Thoracic aorta (tissue), 2 donors: Measurements from ENCODE around the gene ZNF385D. TPM values are rescaled to one million over a fixed set of nuclear protein-coding genes. Genes with fewer than 3 reads are reported as not detected.

Experiments
- ATAC-seq: fragments of 150-250 bp; one replicate; pipeline ENCODE4 v1.8.0; 2017; ENCODE audit warnings: low read depth; ENCODE audit not compliant: insufficient number of reproducible peaks, low FRiP score
- DNase-seq: peaks from one replicate; pipeline ENCODE4 v3.0.0-alpha.2; 2020; ENCODE audit warnings: low spot score
- H3K27ac ChIP-seq, 2 donors: fragments of 200-600 bp; sonication (generic); 1 replicate in 1 of 2; 2 replicates in 1 of 2; pipeline ENCODE4 v1.5.1; 2016; ENCODE audit warnings: mild to moderate bottlenecking in 2 of 2, moderate library complexity in 2 of 2
- H3K27me3 ChIP-seq: fragments of 200-600 bp; sonication (generic); replicated peaks from 2 replicates; pipeline ENCODE4 v1.6.0; 2016; ENCODE audit warnings: mild to moderate bottlenecking; ENCODE audit not compliant: insufficient read depth
- H3K36me3 ChIP-seq: fragments of 200-600 bp; sonication (generic); one replicate; pipeline ENCODE4 v1.5.1; 2016
- H3K4me1 ChIP-seq, 2 donors: fragments of 200-600 bp; sonication (generic); 1 replicate in 1 of 2; 2 replicates in 1 of 2; pipeline versions ENCODE4 v1.5.1 to v1.6.0; 2016; ENCODE audit warnings: low read depth in 2 of 2, mild to moderate bottlenecking in 1 of 2; ENCODE audit not compliant: control insufficient read depth in 1 of 2
- H3K4me3 ChIP-seq: fragments of 200-600 bp; sonication (generic); 2 replicates; pipeline ENCODE4 v1.5.1; 2016; ENCODE audit warnings: mild to moderate bottlenecking
- H3K9me3 ChIP-seq: fragments of 200-600 bp; sonication (generic); 2 replicates; pipeline ENCODE4 v1.5.1; 2016
- CTCF ChIP-seq: fragments of 200-600 bp; sonication (generic); IDR thresholded peaks from one replicate; pipeline ENCODE4 v1.5.1; 2019; ENCODE audit warnings: antibody characterized with exemption
- total RNA-seq, 2 donors: library from RNA; depleted of rRNA; stranded (reverse); fragments of >200 nt; gene quantifications; one replicate each; pipeline versions ENCODE4 v1.1.0 to v1.2.3, GENCODE V29; 2016

ZNF385D gene
- total RNA-seq, 2 donors from 2014 or later = 15.8 to 81.3 TPM

DNA sequence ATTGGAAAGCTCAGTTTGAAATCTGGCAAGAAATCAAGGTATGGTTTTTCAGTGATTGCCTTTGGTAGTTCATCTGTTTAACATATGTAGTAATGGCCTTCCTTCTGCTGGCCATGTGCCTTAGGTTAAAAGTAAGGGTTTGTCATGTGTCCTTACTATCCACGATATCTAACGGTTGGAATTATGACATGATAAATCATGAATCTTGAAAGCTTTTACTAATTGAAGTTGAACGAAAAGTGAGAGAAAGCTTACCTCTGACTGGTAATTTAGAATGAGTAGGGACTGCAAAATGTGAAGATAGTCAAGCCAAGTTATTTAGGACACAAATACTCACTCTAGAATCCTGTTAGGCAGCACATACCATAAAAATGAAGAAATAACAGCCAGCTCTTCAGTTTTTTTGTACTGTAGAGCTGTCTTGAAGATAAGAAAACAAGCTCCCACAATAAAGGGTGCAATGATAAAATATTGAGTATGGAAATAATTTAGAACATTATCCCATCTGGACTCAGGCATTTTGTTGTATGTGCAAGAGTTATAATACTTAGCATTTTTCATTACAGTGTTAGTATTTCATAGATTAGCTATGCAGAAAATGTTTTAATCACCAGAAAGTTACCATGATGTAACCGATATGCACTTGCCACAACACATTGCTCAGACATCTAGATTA is 303.4 kb downstream of the ZNF385D start:
- Histone ChIP-seq H3K9me3 (no peaks in the 10 kb centered on the region), H3K27ac (no peak overlapping the region), H3K4me3 (peak overlapping the region; percentile 41), H3K27me3 (no peaks in the 10 kb centered on the region), H3K36me3 (no peaks in the 10 kb centered on the region), H3K4me1 (peaks cover 11 to 41% of the 10 kb centered on the region in 2 donors)
- ATAC-seq (no peak), DNase-seq (no peak)
- no peak for TF ChIP-seq CTCF

DNA sequence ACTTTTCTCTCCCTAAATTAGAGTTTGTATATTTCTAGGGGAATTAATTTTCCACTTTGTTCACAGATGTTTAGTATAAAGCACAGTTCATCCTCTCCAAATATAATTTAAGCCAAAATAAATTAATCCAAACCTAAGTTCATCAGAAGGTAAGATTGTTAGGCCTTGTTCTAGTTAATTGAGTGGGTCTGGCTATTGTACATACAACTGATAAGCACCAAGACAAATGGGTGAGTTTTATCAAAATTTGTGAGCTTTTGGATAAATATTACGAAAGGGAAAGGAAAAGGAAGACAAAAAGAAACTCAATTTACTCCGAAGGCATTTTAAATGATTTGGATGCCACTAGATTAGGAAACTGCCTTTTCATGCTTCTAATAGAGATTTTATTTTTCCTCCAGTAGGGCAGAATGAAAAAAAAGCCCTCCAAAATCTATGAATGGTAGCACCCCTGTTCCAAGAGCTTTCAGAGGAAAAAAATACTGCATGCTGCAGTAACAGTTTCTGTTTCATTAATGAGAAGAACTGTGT is 304.0 kb downstream of the ZNF385D start:
- TF ChIP-seq CTCF = no peak
- Histone ChIP-seq H3K4me1 (peaks cover 11 to 47% of the 10 kb centered on the region in 2 donors), H3K27ac (no peak overlapping the region), H3K27me3 (no peaks in the 10 kb centered on the region), H3K4me3 (peak overlapping the region; percentile 41), H3K36me3 (no peaks in the 10 kb centered on the region), H3K9me3 (no peaks in the 10 kb centered on the region)
- DNase-seq (no peak), ATAC-seq (no peak)

GRCh38 chr3:21446027-21446426 is 305.0 kb downstream of the ZNF385D start:
- no peak for DNase-seq
- Histone ChIP-seq H3K27ac (no peak overlapping the region), H3K36me3 (no peaks in the 10 kb centered on the region), H3K9me3 (no peaks in the 10 kb centered on the region), H3K4me1 (peaks cover 11 to 52% of the 10 kb centered on the region in 2 donors), H3K27me3 (no peaks in the 10 kb centered on the region), H3K4me3 (no peak overlapping the region)
- no peak for ATAC-seq
- TF ChIP-seq CTCF = no peak

DNA sequence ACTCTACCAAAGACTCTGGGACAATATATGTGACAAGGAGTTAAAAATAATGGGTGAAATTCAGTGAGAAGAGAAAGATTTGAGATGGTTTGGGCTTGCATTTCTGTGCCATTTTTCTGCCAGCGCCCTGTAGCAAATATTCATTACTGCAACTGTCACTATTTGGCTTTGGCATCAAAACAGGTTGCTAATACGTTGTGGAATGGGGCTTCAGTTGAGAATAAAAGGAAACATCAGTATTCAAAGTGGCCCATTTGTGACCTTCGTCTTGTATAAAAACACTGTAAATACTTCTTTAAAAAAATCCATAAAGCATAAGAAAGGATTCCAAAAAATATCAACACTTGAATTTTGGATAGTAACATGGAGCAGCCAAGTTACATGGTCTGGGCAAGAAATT is 309.2 kb downstream of the ZNF385D start:
- Histone ChIP-seq H3K4me3 (no peak overlapping the region), H3K36me3 (no peaks in the 10 kb centered on the region), H3K4me1 (peaks cover 4 to 25% of the 10 kb centered on the region in 2 donors), H3K27ac (no peak overlapping the region), H3K9me3 (no peaks in the 10 kb centered on the region), H3K27me3 (no peaks in the 10 kb centered on the region)
- no peak for DNase-seq
- ATAC-seq = no peak
- TF ChIP-seq CTCF = no peak

DNA sequence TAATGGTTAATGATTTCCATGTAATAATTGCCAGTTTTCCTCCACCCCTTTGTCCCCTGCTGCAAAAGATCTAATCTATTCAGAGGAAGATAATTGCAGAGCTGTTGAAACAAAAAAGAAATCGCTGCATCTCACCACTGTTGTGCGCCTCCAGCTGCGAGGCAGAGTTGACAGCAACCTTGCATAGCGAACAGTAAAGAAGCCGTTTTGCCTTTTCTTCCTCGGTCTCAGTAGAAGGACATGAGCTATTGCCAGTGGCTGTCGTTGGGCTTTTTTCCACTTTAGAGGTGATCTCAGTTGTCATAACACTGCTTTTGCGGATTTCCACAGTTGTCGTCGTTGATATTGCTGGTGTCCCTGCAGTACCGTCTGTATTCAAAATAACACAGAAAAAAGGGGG is 314.2 kb downstream of the ZNF385D start:
- Histone ChIP-seq H3K4me1 (peaks cover 0 to 21% of the 10 kb centered on the region in 2 donors), H3K27me3 (no peaks in the 10 kb centered on the region), H3K27ac (no peak overlapping the region), H3K9me3 (no peaks in the 10 kb centered on the region), H3K4me3 (no peak overlapping the region), H3K36me3 (peaks cover 2% of the 10 kb centered on the region)
- TF ChIP-seq CTCF = no peak
- no peak for DNase-seq
- ATAC-seq = no peak
